GM12878 (cell line): ENCODE data around the gene GAB1. TPM values are rescaled to one million over a fixed set of nuclear protein-coding genes. Genes with fewer than 3 reads are reported as not detected.

Experiments
- ATAC-seq: fragments of 200-7000 bp; cut with Tn5 transposase; 3 replicates; pipeline ENCODE4 v1.9.1; 2020; ENCODE audit warnings: mild to moderate bottlenecking, moderate library complexity
- BruUV-seq: library from RNA; stranded (reverse); fragments of 400-500 nt; replicated peaks from 2 replicates; lab custom pipeline; 2021; lab: Mats Ljungman, UMichigan
- CTCF ChIA-PET: fragments of 300-600 bp; sonication (Branson Sonifier 250); formaldehyde crosslinking; extraction: SDS; loops from one replicate; lab custom pipeline; 2021; ENCODE audit warnings: inconsistent platforms; lab: Yijun Ruan, JAX
- POLR2A ChIA-PET: fragments of 350-600 bp; formaldehyde crosslinking; extraction: SDS; loops from one replicate; lab custom pipeline; 2021; ENCODE audit warnings: inconsistent platforms; lab: Charles Lee
- RAD21 ChIA-PET: fragments of 300-600 bp; sonication (Branson Sonifier 250); formaldehyde crosslinking; loops from one replicate; lab custom pipeline; 2023; ENCODE audit warnings: antibody characterized with exemption; ENCODE audit not compliant: unreplicated experiment; lab: Charles Lee
- SMC1A ChIA-PET: fragments of 300-600 bp; sonication (Branson Sonifier 250); formaldehyde crosslinking; loops from one replicate; lab custom pipeline; 2023; ENCODE audit not compliant: unreplicated experiment, uncharacterized antibody; lab: Charles Lee
- DNase-seq: peaks from one replicate; pipeline ENCODE4 v3.0.0-alpha.2; 2011; ENCODE audit warnings: low read depth, low spot score
- FAIRE-seq: peaks from 3 replicates; lab custom pipeline; 2011; peaks lifted over from hg19 to GRCh38; lab: Jason Lieb, UNC
- H2AFZ ChIP-seq: 2 replicates; pipeline ENCODE4 v1.6.0; 2011; ENCODE audit warnings: low read depth, low read length, control low read depth; ENCODE audit not compliant: control insufficient read depth
- H3K27ac ChIP-seq: 2 replicates; pipeline ENCODE4 v1.5.1; 2011; ENCODE audit warnings: control low read depth; ENCODE audit not compliant: control insufficient read depth, insufficient read depth
- H3K27me3 ChIP-seq, 2 experiments: replicated peaks in 1 of 2; 2 replicates each; pipeline versions ENCODE4 v1.6.0 to v1.6.1; 2011; ENCODE audit warnings: low read length in 1 of 2; ENCODE audit not compliant: control insufficient read depth in 2 of 2, insufficient read depth in 2 of 2
- H3K36me3 ChIP-seq, 2 experiments: 2 replicates each; pipeline ENCODE4 v1.5.1; 2011; ENCODE audit warnings: low read length in 1 of 2; ENCODE audit not compliant: control insufficient read depth in 2 of 2, insufficient read depth in 2 of 2
- H3K4me1 ChIP-seq: 2 replicates; pipeline ENCODE4 v1.6.1; 2011; ENCODE audit warnings: mild to moderate bottlenecking, low read length, moderate library complexity, mixed read lengths; ENCODE audit not compliant: control insufficient read depth, insufficient read depth
- H3K4me2 ChIP-seq: 2 replicates; pipeline ENCODE4 v1.6.0; 2011; ENCODE audit warnings: control low read depth; ENCODE audit not compliant: control insufficient read depth, insufficient read depth
- H3K4me3 ChIP-seq: fragments of 200-600 bp; sonication (generic); 2 replicates; pipeline ENCODE4 v1.5.1; 2016
- H3K79me2 ChIP-seq: 2 replicates; pipeline ENCODE4 v1.6.0; 2011; ENCODE audit warnings: low read length; ENCODE audit not compliant: control insufficient read depth, insufficient read depth
- H3K9ac ChIP-seq: 2 replicates; pipeline ENCODE4 v1.8.0; 2011; ENCODE audit warnings: low read length, control low read depth, mixed read lengths; ENCODE audit not compliant: control insufficient read depth, insufficient read depth
- H3K9me3 ChIP-seq: replicated peaks from 3 replicates; pipeline ENCODE4 v1.5.1; 2011; ENCODE audit warnings: mild to moderate bottlenecking, low read length; ENCODE audit not compliant: control insufficient read depth, insufficient read depth
- H4K20me1 ChIP-seq: 2 replicates; pipeline ENCODE4 v1.6.0; 2011; ENCODE audit not compliant: control insufficient read depth, insufficient read depth
- ATF2 ChIP-seq: IDR thresholded peaks from 2 replicates; pipeline ENCODE4 v1.6.1; 2012; ENCODE audit warnings: low read length, inconsistent platforms
- ATF3 ChIP-seq: IDR thresholded peaks from 2 replicates; pipeline ENCODE4 v1.6.1; 2011; ENCODE audit warnings: low read depth, mild to moderate bottlenecking, low read length, moderate library complexity, borderline replicate concordance; ENCODE audit errors: extremely low read depth
- CTCF ChIP-seq, 3 experiments: IDR thresholded peaks in 2 of 3; conservative IDR thresholded peaks in 1 of 3; 2 replicates each; pipeline ENCODE4 v1.5.1; 2011; ENCODE audit warnings: low read depth in 3 of 3, low read length in 3 of 3, mild to moderate bottlenecking in 3 of 3, control low read depth in 2 of 3, moderate library complexity in 2 of 3, inconsistent platforms in 1 of 3, mixed read lengths in 1 of 3; ENCODE audit not compliant: control insufficient read depth in 2 of 3, insufficient read depth in 1 of 3; ENCODE audit errors: extremely low read depth in 1 of 3
- EED ChIP-seq: sonication (generic); IDR thresholded peaks from 2 replicates; pipeline ENCODE4 v1.6.1; 2016; ENCODE audit warnings: antibody characterized with exemption, low read depth
- NKRF ChIP-seq: fragments of 450-650 bp; conservative IDR thresholded peaks from 2 replicates; pipeline ENCODE4 v1.6.1; 2017; ENCODE audit warnings: mild to moderate bottlenecking, moderate library complexity
- NRF1 ChIP-seq: conservative IDR thresholded peaks from 2 replicates; pipeline ENCODE4 v1.6.1; 2011; ENCODE audit warnings: mild to moderate bottlenecking, low read depth, low read length, improper control_type of control experiment
- POLR2A ChIP-seq: IDR thresholded peaks from 2 replicates; pipeline ENCODE4 v1.6.1; 2011; ENCODE audit warnings: low read depth, mild to moderate bottlenecking, low read length
- RAD51 ChIP-seq: fragments of 450-650 bp; IDR thresholded peaks from 2 replicates; pipeline ENCODE4 v1.6.1; 2016; ENCODE audit warnings: moderate library complexity, mild to moderate bottlenecking, inconsistent platforms
- USF2 ChIP-seq: IDR thresholded peaks from 2 replicates; pipeline ENCODE4 v1.6.1; 2011; ENCODE audit warnings: low read depth, low read length, improper control_type of control experiment, borderline replicate concordance
- WRNIP1 ChIP-seq: IDR thresholded peaks from 2 replicates; pipeline ENCODE4 v1.6.1; 2011; ENCODE audit warnings: low read depth, low read length, improper control_type of control experiment, borderline replicate concordance
- ZNF207 ChIP-seq: fragments of 450-650 bp; IDR thresholded peaks from 2 replicates; pipeline ENCODE4 v1.6.1; 2014; ENCODE audit warnings: antibody characterized with exemption, mild to moderate bottlenecking, borderline replicate concordance
- ZSCAN29 ChIP-seq: fragments of 450-650 bp; IDR thresholded peaks from 2 replicates; pipeline ENCODE4 v1.6.1; 2017; ENCODE audit warnings: mild to moderate bottlenecking, moderate library complexity
- WGBS: methylation state at CpG from one replicate; pipeline ENCODE4 v1.1.6; 2016; ENCODE audit warnings: low lambda C conversion rate; ENCODE audit not compliant: insufficient replicate concordance, insufficient coverage; ENCODE audit errors: missing lambda C conversion rate; 5-methylcytosine and 5-hydroxymethylcytosine counted together
- in situ Hi-C: fragments of 300-500 bp; cut with MboI; formaldehyde crosslinking; loops from 9 replicates; pipeline ENCODE4 v1.14.3; 2018; ENCODE audit warnings: mixed read lengths
- intact Hi-C: fragments of 100-400 bp; cut with micrococcal nuclease; formaldehyde crosslinking; loops from one replicate; pipeline ENCODE4 v1.14.2; 2022; ENCODE audit not compliant: unreplicated experiment
- polyA plus RNA-seq, 11 experiments: library from polyadenylated mRNA; depleted of rRNA in 4 of 11; unstranded in 6 of 11; stranded (reverse) in 5 of 11; fragments of >200 nt; fragmentation: Nextera tagmentation in 4 of 11; fragmentation: Illumina TruSeq in 1 of 11; extraction: Ambion mirVana in 4 of 11; extraction: Trizol in 1 of 11; gene quantifications; 1 replicate in 1 of 11; 2 replicates in 10 of 11; pipeline versions ENCODE4 v1.2.1 to v1.2.3, GENCODE V29; 2011 to 2016; ENCODE audit warnings: inconsistent platforms in 2 of 11, missing spikeins in 2 of 11, low read depth in 1 of 11
- total RNA-seq, 4 experiments: library from RNA; depleted of rRNA in 3 of 4; stranded (reverse); fragments of >200 nt in 3 of 4; fragmentation: Illumina TruSeq in 1 of 4; extraction: Trizol in 1 of 4; gene quantifications; 2 replicates each; pipeline versions ENCODE4 v1.2.1 to v1.2.3, GENCODE V29; 2013 to 2021

Gene GAB1
- total and polyA plus RNA-seq, 10 of the 15 experiments (the other 5 are each of a cell fraction or from before 2014, with no cell fraction given), result 0.37 to 5.3 (median 3.2) TPM

GRCh38 chr4:143410015-143410414, 73.3 kb downstream of the GAB1 start (continued):
- TF ChIP-seq ZSCAN29 (no peak), RAD51 (no peak), ZNF207 (no peak), NKRF (no peak), USF2 (no peak), POLR2A (no peak)
- TF ChIP-seq, all 136 proteins: peak for 0

GRCh38 chr4:143411527-143412419, 75.1 kb downstream of the GAB1 start:
- Histone ChIP-seq H2AFZ (no peak overlapping the region), H3K9ac (no peak overlapping the region), H3K27ac (no peak overlapping the region), H3K27me3 (peaks cover 0 to 2% of the 10 kb centered on the region in 2 experiments; a peak in 1 of 4 replicates), H3K79me2 (no peaks in the 10 kb centered on the region), H3K4me2 (no peak overlapping the region), H3K9me3 (no peaks in the 10 kb centered on the region), H3K36me3 (no peaks in the 10 kb centered on the region), H4K20me1 (no peaks in the 10 kb centered on the region), H3K4me3 (no peak overlapping the region), H3K4me1 (no peaks in the 10 kb centered on the region)
- FAIRE-seq (no peak), ATAC-seq (peak; percentile 22), DNase-seq (no peak)
- SMC1A ChIA-PET, result interaction anchor here (0.5 to 12.4 kb wide), 8 partner anchors 8 to 75 kb away, joined by 3 to 166 read pairs (median 4); partner anchors contain the start of gene GAB1
- in situ Hi-C loops, result no loop called here
- BruUV-seq, result no TSS peak
- RAD21 ChIA-PET, result interaction anchor here (1.0 to 1.3 kb wide), 2 partner anchors 9 to 35 kb away, joined by 4 read pairs; no protein-coding TSS in a partner anchor
- intact Hi-C loops, result no loop called here
- WGBS, result 59% methylated on average over 7 of the region's 7 CpGs
- POLR2A ChIA-PET, result interaction anchor here (2.7 kb wide), 1 partner anchor 9 kb away, joined by 10 read pairs; no protein-coding TSS in a partner anchor
- CTCF ChIA-PET, result interaction anchor here (1.0 to 3.8 kb wide), 5 partner anchors 9 to 64 kb away, joined by 3 to 16 read pairs (median 3); no protein-coding TSS in a partner anchor
- TF ChIP-seq NRF1 (no peak), WRNIP1 (no peak), EED (no peak), ATF2 (no peak), ATF3 (no peak), CTCF (IDR thresholded peaks at IDR 0.05 in 2 of 3, conservative IDR thresholded peaks at IDR 0.05 in 1 of 3; ENCODE audit: control insufficient read depth in 2 of 3, extremely low read depth in 1 of 3, insufficient read depth in 1 of 3, low read depth in 3 of 3, low read length in 3 of 3) (no peak)
